ENCODE measurements around the gene CADM1.

CADM1 gene

DNA sequence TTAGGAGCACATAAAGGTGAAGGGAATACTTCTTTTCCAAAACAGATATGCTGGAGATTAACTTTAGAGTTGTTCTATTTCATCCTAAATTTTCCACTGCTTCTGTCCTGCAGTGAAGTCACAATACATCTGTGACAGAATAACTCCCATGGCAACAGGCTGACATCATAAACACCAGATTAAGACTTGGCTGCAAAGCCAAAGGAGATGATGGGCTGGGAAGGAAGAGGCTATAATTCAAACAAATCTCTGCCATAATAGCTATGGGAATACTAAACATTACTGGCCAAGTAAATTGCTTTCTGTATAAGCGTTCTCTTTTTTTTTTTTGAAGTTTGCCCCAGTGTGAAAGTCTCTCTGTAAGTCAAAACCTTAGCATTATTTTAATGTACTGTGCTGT, 107.7 kb downstream of the CADM1 start:
- DNase-seq: no peak

DNA sequence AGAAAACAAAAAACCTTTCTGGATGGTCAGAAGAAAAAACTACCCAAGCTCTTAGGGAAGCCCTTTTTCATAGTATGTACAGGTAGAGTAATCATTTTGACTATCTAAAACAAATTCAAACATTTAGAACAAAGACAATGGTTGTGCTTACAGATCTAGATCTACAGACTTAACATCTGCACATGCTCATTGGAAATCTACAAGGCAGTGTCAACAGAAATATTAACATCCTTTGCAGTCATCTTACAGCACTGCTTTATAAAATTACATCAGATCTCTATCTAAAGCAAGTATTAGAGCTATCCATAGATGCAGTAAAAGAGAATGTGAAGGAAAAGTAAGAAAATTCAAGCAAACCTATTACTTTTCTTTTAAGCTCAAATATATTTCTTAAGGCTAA, 110.3 kb downstream of the CADM1 start:
- no peak for DNase-seq

DNA sequence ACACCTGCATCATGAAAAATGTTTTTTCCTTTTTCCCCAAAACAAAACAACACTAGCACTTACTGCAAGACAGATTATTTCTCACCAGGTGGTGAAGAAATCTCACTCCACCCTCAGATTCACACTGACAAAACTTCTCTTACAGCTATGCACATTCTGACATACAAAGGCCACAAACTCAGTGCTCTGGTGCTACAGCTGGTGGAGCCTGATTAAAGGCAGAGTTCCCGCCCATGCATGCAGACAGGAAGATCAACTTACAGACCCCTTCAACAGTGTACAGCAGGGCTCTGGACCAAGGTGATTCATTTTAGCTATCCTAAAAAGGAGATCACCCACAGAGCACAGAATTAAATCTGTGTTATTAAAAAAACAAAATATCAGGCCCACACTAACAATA, 112.6 kb downstream of the CADM1 start:
- DNase-seq: no peak

DNA sequence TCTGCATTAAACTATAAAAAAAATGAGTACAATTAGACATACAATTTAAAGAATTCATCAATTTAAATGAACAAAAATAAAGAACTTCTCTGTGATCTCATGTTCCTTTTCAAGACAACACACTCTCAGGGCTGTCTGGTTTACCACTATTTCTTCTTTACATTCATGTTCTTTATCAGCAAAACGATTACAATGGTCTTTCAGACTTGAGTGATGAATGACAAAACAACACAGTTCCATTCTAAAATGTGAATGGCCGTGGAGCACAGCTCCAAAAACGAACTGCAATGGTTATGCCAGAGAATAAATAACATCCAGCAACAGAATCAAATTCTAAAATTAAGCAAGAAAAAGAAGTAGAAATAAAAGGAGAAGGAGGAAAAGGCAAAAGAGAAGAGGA, 113.1 kb downstream of the CADM1 start:
- DNase-seq: no peak

DNA sequence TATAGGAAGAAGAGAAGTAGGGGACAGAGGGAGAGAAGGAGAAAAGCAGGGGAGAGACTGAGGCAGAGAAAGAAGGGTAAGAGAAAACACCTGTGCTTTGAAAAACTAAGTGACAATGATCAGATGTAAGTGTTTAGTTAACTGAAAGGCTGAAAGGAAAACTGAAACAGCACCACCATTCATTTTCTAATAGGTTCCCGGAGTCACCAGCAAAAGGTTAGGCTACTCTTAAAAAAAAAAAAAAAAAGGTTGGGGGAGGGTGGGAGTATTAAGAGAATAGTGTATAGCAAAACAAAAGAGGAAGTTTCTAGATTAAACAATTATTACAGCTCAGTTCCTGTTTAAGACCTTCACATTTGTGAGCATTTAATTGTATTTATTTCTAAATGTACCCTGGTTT, 113.8 kb downstream of the CADM1 start:
- DNase-seq: no peak

DNA sequence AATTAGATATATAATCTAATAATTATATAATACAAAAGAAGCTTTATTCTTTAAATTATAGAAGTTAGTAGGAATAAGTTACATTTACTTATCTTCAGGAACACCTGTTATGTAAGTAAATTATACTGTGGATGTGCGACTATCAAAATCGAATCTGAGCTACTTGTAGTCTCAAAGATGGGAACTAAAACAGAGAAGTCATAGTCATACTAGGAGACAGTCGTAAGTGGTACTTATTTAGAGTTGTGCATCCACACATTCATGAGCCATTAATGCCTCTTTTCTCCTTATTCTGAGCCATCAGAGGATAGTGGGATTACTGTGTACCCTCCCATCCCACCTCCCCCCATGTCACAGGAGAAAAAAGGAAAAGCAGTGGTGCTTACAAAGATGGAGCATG, 114.4 kb downstream of the CADM1 start:
- no peak for DNase-seq

DNA sequence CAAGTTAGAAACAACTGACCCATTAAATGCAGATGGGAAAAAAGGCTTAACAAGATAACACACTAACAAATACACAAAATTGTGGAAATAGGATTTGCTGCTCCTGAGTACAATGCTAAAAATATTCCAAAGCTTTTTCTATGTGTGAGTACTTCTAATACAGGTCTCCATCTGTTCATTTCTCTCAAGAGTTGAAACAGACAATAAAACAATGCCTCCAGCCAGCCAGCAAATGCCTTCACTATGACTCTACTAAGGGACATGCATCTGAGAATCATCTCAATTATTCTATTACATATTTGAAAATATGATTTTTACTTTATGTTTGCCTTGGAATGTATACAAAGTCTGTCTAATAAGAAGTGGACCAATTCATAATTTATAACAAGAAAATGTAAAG, 119.0 kb downstream of the CADM1 start:
- no peak for DNase-seq

DNA sequence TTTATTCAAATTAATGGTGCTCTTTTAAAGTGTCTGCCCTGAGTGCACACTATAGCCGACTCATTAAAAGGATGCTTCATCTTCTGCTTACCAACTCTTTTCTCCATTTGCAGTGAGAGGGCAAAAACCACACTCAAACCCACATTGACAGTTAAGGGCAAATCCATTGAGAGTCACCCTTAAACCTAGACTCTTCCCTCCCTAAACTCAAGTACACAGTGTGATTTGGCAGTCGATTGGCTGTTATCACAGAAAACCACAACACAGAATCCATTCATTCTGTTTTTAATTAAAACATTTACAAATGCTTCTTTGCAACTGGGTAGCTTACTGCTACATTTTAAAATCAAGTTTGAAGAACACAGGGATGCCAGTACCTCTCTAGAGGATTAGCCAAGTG, 120.0 kb downstream of the CADM1 start:
- no peak for DNase-seq

DNA sequence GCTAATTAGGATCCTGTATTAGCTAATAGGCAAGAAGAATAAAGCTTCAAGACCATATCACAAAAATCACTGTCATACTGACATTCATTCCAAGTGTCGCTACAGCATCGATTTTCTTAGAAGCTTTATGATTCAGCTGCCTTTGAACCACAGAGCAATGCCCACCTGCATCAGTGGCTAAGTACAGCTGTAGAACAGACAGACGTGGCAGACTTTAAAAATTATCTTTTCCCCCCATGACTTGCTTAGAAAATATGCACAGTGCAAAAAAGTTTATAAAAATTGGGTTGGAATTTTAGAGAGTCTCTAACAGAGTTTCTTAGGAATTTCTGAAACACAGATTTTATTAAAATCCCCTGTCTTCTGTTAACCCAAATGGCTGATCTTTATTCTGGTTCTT, 120.8 kb downstream of the CADM1 start:
- no peak for DNase-seq

DNA sequence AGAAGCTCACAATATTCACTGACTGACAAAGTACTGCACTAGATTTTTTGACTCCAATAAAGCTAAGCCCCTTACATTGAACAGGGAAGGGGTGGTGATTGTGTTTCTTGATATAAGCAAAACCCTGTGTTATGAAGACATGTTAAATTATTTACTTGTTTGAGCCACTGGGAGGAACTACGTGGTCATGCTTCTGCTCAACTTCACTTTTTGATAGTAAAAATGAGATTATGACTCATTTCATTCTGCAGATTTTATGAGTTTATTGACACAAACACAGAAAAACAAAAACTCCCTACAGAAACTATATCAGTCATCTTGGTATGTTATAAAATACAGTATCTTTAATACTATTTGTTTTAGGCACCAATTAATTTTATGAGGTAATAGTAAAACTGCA, 124.7 kb downstream of the CADM1 start:
- DNase-seq: no peak

DNA sequence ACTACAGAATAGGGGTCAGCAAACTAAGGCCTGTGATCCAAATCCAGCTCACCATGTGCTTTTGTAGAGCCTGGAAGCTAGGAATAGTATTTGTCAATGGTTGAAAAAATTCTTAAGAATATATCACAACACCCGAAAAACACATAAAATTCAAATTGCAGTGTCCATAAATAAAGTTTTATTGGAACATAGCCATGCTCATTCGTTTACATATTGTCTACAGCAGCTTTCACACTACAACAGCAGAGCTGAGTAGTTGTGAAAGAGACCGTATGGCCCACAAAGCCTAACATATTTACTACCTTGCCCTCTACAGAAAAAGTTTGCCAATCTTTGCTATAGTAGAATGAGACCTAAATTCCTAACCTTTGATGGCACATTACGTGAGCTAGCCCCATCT, 125.7 kb downstream of the CADM1 start:
- DNase-seq: no peak

DNA sequence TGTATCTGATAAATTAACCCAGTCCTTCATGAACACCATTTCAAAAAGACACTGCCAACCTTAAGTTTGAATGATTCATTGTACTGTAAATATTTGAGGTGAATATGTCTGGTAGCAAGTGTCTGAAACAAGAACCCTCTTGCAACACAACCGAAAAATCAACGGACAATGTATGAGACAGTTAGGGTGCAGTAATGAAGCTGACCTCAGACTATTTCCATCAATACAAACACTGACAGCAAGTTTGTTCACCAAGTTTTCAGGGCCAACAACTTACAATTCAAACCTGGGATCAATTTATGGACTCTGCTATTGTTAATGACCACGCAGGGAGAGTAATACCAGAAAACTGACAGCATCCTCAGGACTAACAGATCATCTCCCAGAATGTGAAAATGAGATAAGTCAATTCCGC, 126.3 kb downstream of the CADM1 start:
- no peak for DNase-seq

DNA sequence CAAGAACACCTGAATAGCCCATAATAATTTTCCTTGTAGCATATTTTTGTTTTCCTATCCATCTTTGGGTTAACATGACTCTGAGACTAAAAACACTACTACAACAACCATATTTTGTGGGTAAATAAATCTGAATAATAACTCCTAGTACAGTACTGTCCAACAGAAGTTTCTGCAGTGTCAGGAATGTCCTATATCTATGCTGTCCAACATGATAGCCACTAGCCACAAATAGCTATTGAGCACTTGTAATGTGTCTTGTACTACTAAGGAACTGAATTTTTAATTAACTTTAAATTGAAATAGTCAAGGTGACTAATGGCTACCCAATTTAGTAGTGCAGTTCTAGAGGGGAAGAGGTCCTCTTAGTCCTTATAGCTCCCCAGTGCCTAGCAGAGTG, 135.6 kb downstream of the CADM1 start:
- DNase-seq: no peak

DNA sequence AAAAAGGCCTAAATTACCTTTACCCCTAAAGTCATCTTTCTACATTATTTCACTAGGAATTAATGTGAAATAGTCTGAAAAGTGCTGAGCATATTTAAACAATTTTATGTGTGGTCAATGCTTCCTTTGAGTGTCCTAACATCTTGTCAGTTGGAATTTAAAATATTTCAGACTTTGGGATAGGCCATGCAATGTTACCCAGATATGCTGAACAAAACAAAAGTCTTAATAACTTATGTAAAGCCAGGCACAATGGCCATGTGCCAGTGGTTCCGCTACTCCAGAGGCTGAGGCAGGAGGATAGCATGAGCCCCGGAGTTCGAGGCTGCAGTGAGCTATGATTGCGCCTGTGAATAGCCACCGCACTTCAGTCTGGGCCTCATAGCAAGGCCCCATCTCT, 137.4 kb downstream of the CADM1 start:
- no peak for DNase-seq

DNA sequence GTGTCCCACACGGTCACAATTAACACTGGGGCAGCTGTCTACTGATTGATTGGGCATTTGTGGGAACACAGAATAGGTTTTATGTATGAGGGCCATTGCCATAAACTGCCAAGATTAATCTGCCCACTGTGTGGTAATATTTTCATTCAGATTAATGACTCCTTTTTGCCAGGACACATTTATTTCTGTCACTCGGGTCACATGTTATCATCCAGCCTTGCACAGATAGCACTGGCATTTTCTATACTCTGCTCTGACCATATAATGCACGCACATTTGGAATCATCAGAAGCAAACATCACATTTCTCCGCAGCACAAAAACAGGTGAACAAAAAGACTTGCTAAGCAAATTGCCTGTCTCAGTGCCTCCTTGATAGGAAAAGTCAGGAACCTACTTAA, 138.3 kb downstream of the CADM1 start:
- no peak for DNase-seq

DNA sequence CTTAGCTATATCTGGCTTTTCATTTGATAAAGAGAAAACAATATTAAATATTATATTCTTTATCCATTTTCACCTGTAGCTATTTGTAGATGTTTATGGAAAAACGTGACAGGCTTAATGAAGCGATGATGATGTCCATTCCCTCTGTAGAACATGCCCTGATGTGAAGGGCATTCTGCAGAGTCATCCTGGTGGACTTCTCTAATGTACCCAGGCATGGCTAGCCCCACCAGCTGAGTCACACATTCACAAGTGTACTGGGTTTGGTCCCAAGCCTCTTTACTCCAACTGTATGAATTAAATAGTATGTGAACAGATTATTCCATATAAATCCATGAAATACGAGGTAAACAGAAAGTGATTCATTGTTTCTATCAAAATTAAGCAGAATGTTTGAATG, 139.3 kb downstream of the CADM1 start:
- DNase-seq: no peak

DNA sequence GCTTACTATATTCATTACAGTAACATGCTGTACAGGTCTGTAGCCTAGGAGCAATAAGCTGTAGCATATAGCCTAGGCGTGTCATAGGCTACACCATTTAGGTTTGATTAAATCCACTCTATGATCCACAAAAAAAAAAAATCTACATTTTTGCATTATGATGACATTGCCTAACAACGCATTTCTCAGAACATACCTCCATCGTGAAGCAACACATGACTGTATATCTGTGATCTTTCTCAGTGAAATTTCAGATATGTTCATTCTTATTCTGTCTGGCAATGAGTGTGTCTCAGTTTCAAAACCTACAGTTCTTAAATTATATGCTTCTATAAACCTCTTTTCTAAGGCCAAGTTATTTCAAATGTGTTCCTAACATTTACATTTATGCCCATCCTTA, 140.3 kb downstream of the CADM1 start:
- DNase-seq: no peak

DNA sequence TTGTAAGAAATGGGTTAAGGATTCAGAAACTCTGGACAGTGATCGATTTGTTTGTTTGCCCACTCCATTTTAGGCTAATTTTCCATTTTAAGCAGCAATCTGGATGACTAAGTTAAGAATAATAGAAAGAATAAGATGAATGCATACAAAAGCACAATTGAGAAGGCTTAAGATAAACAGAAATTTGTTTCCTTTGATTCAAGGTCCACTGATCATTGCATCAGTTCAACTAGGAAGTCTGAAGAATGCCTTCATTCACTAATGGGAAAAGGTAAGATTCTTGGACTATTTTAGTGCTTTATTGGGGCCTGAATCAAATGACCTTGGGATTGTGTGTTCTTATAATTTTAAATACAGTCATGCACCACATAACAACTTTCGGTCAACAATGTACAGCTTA, 140.8 kb downstream of the CADM1 start:
- DNase-seq: no peak

DNA sequence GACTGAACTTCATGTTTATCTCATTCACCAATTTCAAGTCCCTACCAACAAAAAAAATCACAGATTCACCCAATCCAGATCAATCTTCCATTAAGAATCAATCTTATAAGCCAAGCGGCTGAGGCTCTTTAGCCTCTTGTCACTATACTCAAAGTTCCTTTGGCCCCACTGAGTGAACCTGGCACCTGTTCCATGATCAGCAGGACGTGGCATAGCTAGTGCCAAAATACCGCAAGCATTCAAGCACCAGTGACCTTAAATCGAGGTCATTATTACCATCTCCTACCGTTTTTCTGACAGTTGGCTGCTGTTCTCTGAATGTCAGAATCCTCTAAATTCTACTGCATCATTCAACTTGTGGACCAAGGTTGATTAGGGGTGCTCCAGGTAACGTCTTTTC, 141.2 kb downstream of the CADM1 start:
- DNase-seq: no peak

DNA sequence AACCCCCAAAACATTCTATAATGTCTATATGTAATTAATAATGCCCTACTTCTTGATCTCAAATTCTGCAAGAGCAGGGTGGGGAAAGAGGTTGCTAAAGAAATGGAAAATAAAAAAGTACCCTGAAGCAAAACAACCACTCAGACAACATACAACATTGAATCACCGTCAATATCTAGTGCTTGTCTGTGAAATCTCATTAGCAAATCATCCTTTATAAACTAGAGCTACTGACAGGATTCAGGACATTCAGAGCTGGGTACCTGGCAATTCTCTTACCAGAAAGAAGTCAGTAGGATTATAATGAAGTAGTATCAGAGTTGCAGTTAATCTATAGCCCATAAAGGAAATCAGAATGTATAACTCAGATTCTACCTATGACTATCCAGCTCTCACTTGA, 143.2 kb downstream of the CADM1 start:
- DNase-seq: no peak

DNA sequence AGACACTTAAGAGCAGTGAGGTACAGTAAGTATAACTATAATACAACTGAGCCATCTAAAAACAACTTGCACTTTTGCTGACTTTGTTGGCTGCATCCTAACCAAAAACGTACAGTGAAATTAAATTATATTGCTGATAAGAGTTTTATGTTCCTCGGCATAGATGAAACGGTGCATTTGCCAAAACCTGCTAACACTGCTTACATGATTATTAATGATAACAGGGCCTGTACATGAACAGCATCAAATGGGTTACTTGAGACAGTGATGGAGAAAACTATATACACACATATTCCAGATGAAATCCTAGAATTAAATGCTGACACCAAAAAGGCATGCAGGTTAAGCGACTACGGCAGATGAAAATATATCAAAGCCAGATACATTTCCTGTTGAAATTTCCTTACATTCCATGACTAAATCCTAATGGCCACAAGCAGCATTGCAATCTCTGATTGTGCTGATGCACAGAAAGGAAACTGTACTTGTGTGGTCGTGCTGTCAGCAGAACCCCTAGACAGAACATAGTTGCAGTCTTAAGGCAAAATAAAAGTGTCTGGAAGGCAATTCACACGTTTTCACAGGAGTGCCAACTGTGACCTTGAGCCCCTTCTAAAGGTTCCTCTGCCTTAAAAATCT, 143.9 kb downstream of the CADM1 start:
- no peak for DNase-seq

DNA sequence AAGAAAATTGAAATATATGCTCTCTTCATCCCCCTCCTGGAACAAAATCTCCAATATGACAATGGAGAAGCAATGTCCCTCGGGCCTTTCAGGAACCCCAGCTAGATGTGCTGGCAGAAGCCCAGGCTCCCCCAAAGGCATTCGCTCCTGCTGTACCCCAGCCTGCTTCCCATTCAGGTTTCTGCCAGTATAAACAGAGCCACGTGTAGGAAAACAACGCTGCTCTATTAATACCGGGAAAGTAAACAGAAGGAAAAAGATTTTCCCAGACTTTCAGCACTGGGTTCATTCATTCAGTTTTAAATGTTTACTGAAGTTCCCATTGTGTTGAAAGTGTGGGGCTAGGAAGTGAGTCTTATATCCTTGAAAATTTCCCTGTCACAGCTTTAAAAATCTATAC, 147.1 kb downstream of the CADM1 start:
- DNase-seq: no peak

DNA sequence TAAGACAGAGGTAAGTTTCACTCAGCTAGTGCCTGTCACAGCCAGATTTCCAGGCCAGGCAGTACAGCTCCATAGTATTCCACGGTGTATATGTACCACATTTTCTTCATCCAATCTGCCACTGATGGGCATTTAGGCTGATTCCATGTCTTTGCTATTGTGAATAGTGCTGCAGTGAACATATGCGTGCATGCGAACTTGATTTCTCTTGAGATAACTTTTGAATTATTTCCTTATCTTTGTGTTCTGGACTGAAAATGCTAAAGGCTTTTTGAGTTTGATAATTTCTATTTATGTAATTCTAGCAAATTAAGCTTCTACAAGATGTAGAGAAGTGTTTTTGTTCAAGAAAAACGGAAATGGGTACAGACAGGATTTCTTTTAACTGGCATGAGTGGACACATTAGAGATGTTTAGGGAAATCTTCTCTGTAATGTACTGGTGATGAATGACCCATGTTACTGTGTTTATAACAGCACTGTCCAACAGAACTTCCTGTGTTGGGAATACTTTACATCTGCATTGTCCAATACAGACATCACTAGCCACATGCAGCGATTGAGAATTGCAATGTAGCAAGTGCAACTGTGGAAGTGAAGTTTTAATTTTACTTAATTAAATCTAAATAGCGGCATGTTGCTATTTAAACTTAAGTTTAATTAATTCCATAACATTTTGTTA, 151.3 kb downstream of the CADM1 start:
- DNase-seq: no peak

DNA sequence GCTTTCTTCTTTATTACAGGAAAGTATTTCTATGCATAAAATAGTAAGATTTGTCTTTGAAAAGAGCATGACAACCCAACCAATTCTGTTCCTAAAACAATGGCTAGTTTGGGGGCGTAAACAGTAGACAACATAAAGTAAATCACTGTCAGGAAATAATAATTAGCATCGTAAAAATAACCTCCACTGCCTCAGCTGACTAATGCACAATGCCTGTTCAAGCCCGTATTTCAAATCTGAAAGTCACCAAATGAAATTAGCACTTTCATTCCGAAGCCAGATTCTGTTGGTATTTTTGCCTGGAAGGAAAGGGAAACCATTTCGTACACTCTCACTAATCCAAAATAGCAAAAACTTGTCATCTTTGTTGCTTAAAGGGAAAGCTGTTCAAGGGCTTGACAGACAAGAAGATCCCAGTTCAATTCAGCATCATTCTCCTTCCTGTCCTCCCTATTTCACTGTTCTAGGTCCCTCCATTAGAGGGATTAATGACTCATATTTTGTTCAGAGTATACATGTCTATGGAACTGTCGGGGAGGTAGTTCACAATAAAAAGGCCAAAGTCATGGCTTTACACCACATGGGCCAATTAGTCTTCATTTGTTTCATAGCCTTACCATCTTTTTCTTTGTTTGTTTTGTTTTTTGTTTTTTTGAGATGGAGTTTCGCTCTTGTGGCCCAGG, 154.7 kb downstream of the CADM1 start:
- DNase-seq: no peak

DNA sequence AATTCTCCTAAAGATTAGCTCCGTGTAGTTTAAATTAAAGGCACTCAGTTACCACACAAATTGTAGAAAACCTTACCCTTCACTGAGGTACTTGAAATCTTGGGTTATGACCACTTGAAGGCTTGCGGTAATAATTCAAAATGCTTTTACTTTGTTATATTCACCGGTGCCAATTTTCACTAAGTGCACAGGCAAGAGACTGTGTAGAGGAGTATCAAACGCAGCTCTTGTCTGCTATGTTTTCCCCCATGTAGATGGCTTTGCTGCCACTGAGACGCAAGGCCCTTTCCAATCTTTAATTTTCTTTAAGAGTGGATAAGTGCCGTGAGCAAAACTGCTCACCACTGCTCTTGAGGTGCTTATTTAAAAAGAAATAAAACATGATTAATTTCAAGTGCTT, 155.8 kb downstream of the CADM1 start:
- no peak for DNase-seq
